HG02973 (cell line): Measurements from ENCODE around the gene PHF19.

Source experiments
- ATAC-seq: cut with Tn5 transposase; IDR thresholded peaks from one replicate; pipeline ENCODE4 v1.9.1; 2021; ENCODE audit warnings: moderate library complexity; ENCODE audit not compliant: unreplicated experiment

Gene PHF19

DNA sequence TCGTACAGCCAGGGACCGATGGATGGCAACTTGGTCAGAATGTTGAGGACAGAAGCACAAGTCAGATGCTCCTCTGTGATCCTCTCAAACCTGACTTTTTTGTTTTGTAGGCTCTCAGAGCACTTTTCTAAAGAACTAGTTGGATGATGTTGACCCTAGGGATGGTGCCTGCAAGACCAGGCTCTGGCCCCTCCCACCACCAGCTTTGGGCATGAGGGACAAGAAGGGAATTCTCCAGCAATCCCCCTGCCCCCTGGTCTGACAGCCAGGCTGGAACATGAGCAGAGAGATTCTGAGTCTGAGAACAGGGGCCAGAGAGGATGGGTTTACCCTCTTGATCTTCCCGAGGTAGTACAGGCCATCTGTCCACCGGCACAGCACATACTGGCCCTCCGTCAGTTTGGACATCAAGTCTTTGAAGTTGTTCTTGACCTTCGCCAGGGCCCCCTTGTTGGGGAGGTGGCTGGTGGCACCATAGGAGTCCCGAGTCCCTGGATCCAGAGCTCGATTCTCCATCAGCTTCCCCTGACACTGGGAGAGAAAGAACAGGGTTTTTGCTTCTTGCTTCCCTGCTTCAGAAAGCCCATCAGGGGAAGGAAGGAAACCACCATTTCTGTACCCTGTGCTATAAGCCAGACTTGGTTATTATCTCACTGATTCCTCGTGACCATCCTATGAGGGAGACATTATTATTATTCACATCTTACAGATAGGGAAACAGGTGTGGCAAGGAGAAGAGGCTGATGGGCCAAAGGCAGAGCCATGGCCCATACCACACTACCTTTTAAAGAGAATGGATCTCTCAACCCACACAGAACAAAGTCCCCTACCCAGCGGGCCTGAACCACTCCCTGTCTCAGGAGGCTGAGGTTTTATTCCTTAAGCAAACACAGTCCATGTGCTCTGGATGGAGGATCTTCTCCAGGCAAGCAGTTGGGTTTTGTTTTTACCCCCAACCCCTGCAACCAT lies 2.5 kb downstream of the PHF19 start:
- no peak for ATAC-seq

GRCh38 chr9:120873512-120873911 lies 3.5 kb downstream of the PHF19 start:
- no peak for ATAC-seq

DNA sequence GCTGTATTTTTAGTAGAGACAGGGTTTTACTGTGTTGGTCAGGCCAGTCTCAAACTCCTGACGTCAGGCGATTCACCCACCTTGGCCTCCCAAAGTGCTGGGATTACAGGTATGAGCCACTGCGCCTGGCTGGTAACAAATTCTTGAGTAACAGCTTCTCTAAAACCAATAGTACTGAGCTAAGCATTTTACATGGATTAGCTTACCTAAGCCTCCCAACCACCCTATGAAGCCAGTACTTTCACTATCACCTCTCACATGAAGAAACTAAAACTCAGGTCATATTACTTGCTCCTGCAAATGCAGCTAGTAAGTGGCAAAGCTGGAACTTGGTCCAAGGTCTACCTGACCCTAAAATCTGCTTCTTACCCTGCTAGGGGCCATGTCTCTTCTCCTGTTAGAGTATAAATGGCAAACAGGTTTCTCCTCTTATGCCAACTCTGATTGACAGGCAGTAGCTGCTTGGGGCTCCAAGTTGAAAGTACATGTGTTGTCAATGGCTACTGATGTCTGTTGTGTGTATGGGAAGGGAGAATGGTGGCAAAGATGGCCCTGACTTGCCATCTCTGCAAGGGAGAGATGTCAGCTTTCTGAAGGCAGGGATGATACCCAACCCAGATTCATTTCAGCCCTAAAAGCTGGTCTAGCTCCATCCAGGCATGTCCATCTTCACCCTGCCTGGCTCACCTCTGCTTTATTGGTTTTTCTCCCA lies 4.0 kb downstream of the PHF19 start:
- ATAC-seq, result no peak

- ATAC-seq, result no peak
These were observed 6.8 kb downstream of the PHF19 start for GRCh38 chr9:120870206-120870605.

- no peak for ATAC-seq
These were observed 7.3 kb downstream of the PHF19 start for GRCh38 chr9:120869726-120870125.

GRCh38 chr9:120869360-120869687 lies 7.7 kb downstream of the PHF19 start:
- no peak for ATAC-seq

DNA sequence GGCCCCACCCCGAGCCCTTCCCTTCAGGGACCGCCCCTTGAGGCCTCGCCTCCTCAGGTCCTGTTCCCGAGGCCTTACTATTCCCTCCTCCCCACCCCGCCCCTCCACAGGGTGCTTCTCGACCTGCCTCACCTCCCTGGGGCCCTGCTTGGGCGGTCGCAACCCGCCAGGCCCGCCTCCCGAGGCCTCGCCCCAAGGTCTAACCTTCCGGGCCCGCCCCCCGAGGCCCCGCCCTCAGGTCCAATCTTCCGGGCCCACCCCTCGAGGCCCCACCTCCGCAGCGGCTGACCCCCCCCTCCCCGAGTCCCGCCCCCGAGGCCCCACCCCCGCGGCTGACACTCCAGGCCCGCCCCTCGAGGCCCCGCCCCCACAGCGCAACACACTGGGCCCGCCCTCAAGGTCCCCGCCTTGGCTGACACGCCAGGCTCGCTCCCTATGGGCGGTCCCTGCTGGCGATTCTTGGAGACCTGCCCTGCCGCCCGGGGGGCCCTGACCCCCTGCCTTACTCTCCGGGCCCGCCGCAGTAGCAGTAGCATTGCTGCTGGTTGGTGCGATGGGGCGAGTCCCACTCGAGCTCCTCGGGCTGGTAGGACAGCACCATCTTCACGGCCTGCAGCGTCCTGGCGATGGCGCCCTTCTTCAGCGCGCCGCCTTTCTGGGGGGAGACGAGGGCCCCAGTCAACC lies 8.2 kb downstream of the PHF19 start:
- peak; percentile 87 for ATAC-seq

DNA sequence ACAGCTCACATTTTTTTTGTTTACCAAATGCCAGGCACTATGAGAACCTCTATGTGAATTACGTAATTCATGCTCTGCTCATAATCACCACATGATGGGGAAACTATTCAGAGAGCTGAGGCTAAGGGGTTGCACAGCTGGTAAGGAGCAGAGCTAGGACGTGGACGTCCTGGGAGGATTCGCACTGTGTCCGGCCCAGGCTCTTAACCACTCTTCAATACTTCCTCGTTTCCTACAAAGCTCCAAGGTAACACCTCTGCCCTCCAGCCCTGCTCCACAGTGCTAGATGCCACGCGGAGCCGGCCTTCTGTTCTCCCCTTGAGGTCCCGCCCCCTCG lies 8.7 kb downstream of the PHF19 start:
- no peak for ATAC-seq

DNA sequence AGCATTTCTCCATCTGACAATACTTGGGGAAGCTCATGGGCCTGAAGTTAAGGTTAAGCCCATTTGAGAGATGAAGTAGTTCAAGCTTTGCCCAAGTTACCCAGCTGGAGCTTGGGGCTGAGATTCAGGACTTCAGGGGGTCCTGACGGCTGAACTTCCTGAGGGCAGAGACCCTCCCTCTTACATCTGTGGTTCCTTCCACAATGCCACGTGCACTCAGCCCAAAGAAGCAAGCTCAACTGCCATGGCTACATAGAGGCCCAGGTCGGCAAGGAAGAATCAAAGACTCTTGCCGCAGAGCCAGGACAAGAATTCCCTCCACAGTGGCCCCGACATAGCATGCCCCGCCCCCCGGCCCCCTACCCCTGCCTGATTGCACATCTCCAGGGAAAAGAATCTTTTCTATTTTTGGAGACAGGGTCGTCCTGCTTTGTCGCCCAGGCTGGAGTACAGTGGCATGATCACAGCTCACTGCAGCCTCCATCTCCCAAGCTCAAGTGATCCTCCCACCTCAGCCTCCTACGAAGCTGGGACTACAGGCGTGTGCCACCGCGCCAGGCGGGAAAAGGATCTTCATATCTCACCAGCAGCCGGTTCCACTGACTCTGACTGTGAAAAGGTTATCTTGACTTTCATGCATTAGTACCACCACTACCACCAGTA lies 9.2 kb downstream of the PHF19 start:
- ATAC-seq, result no peak

DNA sequence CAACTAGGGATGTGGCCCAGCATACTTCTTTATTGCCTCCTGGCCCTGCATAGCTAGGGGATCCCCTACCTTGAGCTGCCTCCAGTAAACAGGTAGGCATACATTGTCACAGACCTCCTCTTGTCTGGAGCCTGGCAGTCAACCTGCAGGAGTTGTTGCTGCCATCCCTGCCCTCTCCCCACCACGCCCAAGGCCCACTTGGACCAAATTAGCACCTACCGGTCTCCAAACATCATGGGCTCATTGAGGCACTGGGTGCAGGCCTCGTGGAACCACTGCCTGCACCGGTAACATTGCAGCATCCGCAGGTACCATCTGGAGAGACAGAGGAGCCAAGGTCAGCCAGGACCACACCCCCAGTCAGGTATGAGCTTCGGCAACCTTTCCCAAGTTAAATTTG lies 10.3 kb downstream of the PHF19 start:
- ATAC-seq, result no peak

DNA sequence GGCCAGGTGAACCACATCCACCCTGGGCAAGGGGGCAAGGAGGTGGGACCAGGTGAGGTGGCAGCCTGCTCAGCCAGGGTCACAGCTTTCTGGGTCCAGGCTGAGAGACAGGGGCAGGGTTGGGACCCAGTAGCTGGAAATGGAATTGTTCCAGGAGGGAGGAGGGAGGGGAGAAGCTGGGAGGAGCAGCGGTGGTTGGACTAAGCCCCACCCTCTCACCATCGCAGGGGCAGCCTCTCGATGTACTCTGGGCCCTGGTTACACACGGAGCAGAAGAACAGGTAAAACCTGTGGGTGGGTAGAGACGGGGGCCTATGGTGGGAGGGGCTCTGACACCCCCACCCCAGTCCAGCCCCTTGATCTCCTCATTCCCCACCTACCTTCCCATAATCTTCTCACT lies 11.2 kb downstream of the PHF19 start:
- no peak for ATAC-seq

- no peak for ATAC-seq
These were observed 11.8 kb downstream of the PHF19 start for GRCh38 chr9:120865176-120865575.

GRCh38 chr9:120864719-120865118 lies 12.3 kb downstream of the PHF19 start:
- no peak for ATAC-seq

DNA sequence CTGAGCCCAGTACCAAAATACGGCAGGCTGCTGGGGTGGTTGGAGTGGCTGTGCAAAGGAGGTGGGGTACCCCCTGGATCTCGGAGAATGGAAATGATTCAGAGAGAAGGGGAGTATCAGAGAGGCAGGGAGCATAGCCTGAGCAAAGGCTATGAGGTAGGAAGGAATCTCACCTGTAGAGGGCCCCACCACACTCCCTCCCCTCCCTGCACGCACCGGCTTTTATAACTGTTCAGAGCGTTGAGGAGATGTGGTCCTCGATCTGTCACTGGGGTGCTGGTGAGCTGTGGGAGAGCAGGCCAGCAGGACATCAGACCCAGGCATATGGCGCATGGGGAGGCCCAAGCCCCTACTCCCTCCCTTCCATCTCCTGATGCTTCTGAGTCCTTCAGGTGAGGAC lies 13.2 kb downstream of the PHF19 start:
- no peak for ATAC-seq

DNA sequence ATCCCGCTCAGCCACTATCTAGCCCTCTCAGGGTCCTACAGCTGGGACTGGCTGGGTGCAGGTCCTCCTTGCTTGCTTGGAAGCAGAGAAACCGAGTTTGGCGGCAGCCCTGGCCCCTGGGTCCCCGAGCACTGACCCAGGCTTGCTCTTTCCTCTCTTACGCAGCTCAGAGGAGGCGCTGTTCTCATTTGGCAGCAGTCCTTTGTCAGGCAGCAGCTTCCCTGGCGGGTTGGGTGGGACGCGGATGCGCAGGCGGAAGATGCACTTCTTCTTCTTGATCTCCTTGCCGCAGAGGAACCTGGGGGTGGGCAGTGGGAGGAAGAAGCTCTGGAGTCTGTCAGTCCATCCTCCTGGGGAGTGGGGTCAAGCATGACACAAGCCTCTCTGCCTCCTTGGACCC lies 14.5 kb downstream of the PHF19 start:
- no peak for ATAC-seq

DNA sequence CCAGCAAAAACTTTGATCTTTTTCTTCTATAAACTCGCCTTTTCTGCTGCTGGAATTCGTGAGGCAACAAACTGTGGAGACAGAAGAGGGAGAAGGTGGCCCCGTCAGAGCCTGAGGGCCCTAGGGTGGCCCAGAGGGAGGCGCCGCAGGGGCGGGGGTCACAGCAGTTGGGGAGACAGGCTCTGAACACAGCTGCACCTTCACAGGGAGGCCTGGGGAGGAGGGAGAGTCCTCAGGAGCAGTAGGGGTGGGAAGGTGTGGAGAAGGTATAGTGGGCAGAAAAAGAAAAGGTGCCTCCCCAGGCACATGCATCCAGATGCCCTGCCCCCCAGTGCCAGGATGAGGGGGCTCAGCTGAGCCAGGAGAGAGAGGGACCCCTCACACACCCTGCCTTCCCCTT lies 15.1 kb downstream of the PHF19 start:
- no peak for ATAC-seq

DNA sequence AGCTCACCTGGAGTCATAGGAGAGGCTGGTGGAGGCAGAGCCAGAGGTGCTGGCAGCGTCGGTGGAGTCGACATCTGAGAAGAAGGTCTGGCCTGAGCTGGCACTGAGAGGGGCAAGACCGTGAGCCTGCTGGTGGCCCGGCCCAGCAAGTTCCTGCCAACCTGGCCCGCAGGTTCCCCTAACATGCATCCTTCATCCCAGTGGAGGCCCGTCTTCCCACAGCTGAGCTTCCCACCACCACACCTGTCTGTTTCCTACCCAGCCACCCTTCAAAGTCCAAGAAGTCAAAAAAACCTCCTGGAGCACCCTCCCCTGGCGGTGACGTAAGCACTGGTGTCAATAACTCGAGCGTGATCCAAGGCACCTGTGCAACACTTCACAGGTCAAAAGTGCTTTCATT lies 16.9 kb downstream of the PHF19 start:
- no peak for ATAC-seq

- no peak for ATAC-seq
These were observed 17.6 kb downstream of the PHF19 start for GRCh38 chr9:120859361-120859760.

GRCh38 chr9:120857902-120858301 lies 19.1 kb downstream of the PHF19 start:
- no peak for ATAC-seq

GRCh38 chr9:120857481-120857880 lies 19.5 kb downstream of the PHF19 start:
- no peak for ATAC-seq

- ATAC-seq, result no peak
These were observed 20.3 kb downstream of the PHF19 start for GRCh38 chr9:120856700-120857099.
